CD4-positive, alpha-beta memory T cell (primary cell): ENCODE data around the gene CLHC1. TPM values are rescaled to one million over a fixed set of nuclear protein-coding genes. Genes with fewer than 3 reads are reported as not detected.
"Not testable (repeated sequence)": the region's sequence is repeated elsewhere in the genome, so short reads cannot be mapped to it uniquely, and the experiment has no call there.

ENCODE experiments used
- CTCF ChIA-PET: fragments of 350-600 bp; sonication (Branson Sonifier 250); formaldehyde crosslinking; loops from one replicate; lab custom pipeline; 2021; ENCODE audit warnings: inconsistent platforms; ENCODE audit not compliant: partially characterized antibody; lab: Charles Lee
- POLR2A ChIA-PET: fragments of 350-600 bp; sonication (Branson Sonifier 250); formaldehyde crosslinking; loops from one replicate; lab custom pipeline; 2021; ENCODE audit not compliant: partially characterized antibody; lab: Charles Lee
- DNase-seq, 5 donors: peaks; one replicate each; pipeline versions ENCODE4 v3.0.0 to v3.0.0-alpha.2; 2020 to 2022; ENCODE audit warnings: mixed read lengths in 1 of 5
- H3K27ac ChIP-seq: one replicate; pipeline ENCODE4 v1.7.0; 2013; ENCODE audit warnings: low read depth, low read length
- H3K27me3 ChIP-seq: 2 replicates; pipeline ENCODE4 v1.7.0; 2013; ENCODE audit warnings: mild to moderate bottlenecking, low read length, moderate library complexity; ENCODE audit not compliant: insufficient read depth
- H3K36me3 ChIP-seq: 2 replicates; pipeline ENCODE4 v1.7.0; 2013; ENCODE audit warnings: mild to moderate bottlenecking, low read length, moderate library complexity; ENCODE audit not compliant: insufficient read depth
- H3K4me1 ChIP-seq: 2 replicates; pipeline ENCODE4 v1.7.0; 2013; ENCODE audit warnings: mild to moderate bottlenecking, low read length, moderate library complexity; ENCODE audit not compliant: insufficient read depth
- H3K4me3 ChIP-seq, 2 donors: one replicate each; pipeline ENCODE4 v1.7.0; 2013; ENCODE audit warnings: low read length in 2 of 2, mild to moderate bottlenecking in 1 of 2
- H3K9me3 ChIP-seq, 2 donors: one replicate each; pipeline ENCODE4 v1.7.0; 2013; ENCODE audit warnings: low read length in 2 of 2, control low read depth in 1 of 2; ENCODE audit not compliant: control insufficient read depth in 1 of 2
- H3K27ac Mint-ChIP-seq, 7 donors: one replicate each; pipeline ENCODE4 v1.8.0; 2020 to 2021; ENCODE audit warnings: mixed read lengths in 7 of 7, mild to moderate bottlenecking in 6 of 7, inconsistent platforms in 3 of 7, moderate library complexity in 3 of 7
- H3K27me3 Mint-ChIP-seq, 2 donors: one replicate each; pipeline ENCODE4 v1.8.0; 2020 to 2021; ENCODE audit warnings: mixed read lengths in 2 of 2
- H3K36me3 Mint-ChIP-seq, 2 donors: one replicate each; pipeline ENCODE4 v1.8.0; 2020 to 2021; ENCODE audit warnings: mixed read lengths in 2 of 2, inconsistent platforms in 1 of 2, mild to moderate bottlenecking in 1 of 2
- H3K4me1 Mint-ChIP-seq, 4 donors: one replicate each; pipeline ENCODE4 v1.8.0; 2020 to 2021; ENCODE audit warnings: mixed read lengths in 4 of 4, mild to moderate bottlenecking in 1 of 4
- H3K4me3 Mint-ChIP-seq, 8 donors: one replicate each; pipeline ENCODE4 v1.8.0; 2020 to 2021; ENCODE audit warnings: mixed read lengths in 8 of 8, mild to moderate bottlenecking in 7 of 8, moderate library complexity in 6 of 8, inconsistent platforms in 3 of 8
- H3K9me3 Mint-ChIP-seq, 8 donors: one replicate each; pipeline ENCODE4 v1.8.0; 2020 to 2021; ENCODE audit warnings: mixed read lengths in 8 of 8, mild to moderate bottlenecking in 5 of 8, inconsistent platforms in 3 of 8, moderate library complexity in 1 of 8
- intact Hi-C: fragments of 100-400 bp; cut with micrococcal nuclease; formaldehyde crosslinking; loops from one replicate; pipeline ENCODE4 v1.15.1; 2023
- polyA plus RNA-seq, 2 donors: library from polyadenylated mRNA; unstranded; fragments of 300-500 nt; fragmentation: Illumina TruSeq; gene quantifications; one replicate each; pipeline ENCODE4 v1.2.3, GENCODE V29; 2021
- total RNA-seq, 2 experiments: library from RNA; stranded (reverse); gene quantifications; one replicate each; pipeline ENCODE4 v1.2.3, GENCODE V29; 2021

The CLHC1 gene
- total and polyA plus RNA-seq, 4 experiments from 2014 or later = 1.0 to 14.2 (median 7.5) TPM

DNA sequence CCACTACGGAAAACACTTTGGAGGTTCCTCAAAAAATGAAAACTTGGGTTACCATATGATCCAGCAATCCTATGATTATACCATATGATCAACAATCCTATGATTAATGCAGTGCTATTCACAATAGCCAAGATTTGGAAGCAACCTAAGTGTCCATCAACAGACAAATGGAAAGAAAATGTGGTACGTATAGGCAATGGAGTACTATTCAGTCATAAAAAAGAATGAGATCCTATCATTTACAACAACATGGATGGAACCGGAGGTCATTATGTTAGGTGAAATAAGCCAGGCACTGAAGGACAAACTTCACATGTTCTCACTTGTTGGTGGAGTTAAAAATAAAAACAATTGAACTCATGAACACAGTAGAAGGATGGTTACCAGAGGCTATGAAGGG lies 27.6 kb downstream of the CLHC1 start:
- Mint-ChIP-seq H3K4me1 (no peaks in the 10 kb centered on the region), H3K36me3 (peaks cover 16 to 42% of the 10 kb centered on the region in 2 donors), H3K27ac (no peak overlapping the region), H3K9me3 (peaks cover 4 to 26% (median 17%) of the 10 kb centered on the region in 8 donors), H3K4me3 (no peak overlapping the region), H3K27me3 (no peaks in the 10 kb centered on the region)
- Histone ChIP-seq H3K4me3 (no peak overlapping the region), H3K27me3 (no peaks in the 10 kb centered on the region), H3K36me3 (no peaks in the 10 kb centered on the region), H3K4me1 (no peaks in the 10 kb centered on the region), H3K27ac (no peak overlapping the region), H3K9me3 (no peaks in the 10 kb centered on the region)
- POLR2A ChIA-PET = no interaction called here
- no peak for DNase-seq
- intact Hi-C loops = no loop called here
- CTCF ChIA-PET = no interaction called here

DNA sequence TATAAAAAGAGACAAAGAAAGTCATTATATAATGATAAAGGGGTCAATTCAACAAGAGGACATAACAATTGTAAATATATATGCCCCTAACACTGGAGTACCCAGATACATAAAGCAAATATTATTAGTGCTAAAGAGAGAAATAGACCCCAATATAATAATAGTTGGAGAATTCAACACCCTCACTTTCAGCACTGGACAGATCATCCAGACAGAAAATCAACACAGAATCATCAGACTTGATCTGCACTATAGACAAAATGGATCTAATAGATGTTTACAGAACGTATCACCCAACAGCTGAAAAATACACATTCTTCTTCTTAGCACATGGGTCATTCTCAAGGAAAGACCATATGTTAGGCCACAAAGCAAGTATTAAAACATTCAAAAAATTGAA lies 31.7 kb downstream of the CLHC1 start:
- Mint-ChIP-seq H3K27me3 (no peaks in the 10 kb centered on the region), H3K4me1 (no peaks in the 10 kb centered on the region), H3K9me3 (peaks cover 4 to 32% (median 21%) of the 10 kb centered on the region in 8 donors), H3K36me3 (peaks cover 27 to 59% of the 10 kb centered on the region in 2 donors), H3K4me3 (no peak overlapping the region), H3K27ac (no peak overlapping the region)
- ChIA-PET CTCF (no interaction called here), POLR2A (no interaction called here)
- intact Hi-C loops = no loop called here
- H3K4me1 ChIP-seq = no peaks in the 10 kb centered on the region
- H3K9me3 ChIP-seq = no peaks in the 10 kb centered on the region
- H3K36me3 ChIP-seq = no peaks in the 10 kb centered on the region
- H3K27me3 ChIP-seq = no peaks in the 10 kb centered on the region
- no peak overlapping the region for H3K4me3 ChIP-seq
- no peak overlapping the region for H3K27ac ChIP-seq
- DNase-seq = no peak

DNA sequence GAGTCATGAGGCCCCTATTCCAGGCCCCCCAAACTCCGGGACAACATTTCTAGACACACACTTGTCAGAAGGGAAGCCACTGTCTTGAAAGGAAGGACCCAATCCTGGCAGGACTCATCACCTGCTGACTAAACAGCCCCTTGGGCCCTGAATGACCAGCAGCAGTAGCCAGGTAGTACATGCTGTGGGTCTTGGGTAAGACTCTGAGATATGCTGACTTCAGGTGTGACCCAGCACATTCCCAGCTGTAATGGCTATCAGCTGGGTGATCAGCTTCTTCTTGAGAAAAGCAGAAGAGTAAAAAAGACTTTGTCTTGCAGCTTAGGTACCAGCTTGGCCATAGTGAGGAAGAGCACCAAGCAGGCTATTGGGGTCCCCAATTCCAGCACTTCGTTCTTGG lies 35.6 kb downstream of the CLHC1 start:
- Histone ChIP-seq H3K4me3 (no peak overlapping the region), H3K9me3 (no peaks in the 10 kb centered on the region), H3K27me3 (no peaks in the 10 kb centered on the region), H3K4me1 (no peaks in the 10 kb centered on the region), H3K27ac (no peak overlapping the region), H3K36me3 (no peaks in the 10 kb centered on the region)
- peaks cover 23 to 47% of the 10 kb centered on the region in 2 donors for H3K36me3 Mint-ChIP-seq
- H3K9me3 Mint-ChIP-seq = peaks cover 0 to 31% (median 22%) of the 10 kb centered on the region in 8 donors
- H3K4me1 Mint-ChIP-seq = no peaks in the 10 kb centered on the region
- intact Hi-C loops = no loop called here
- H3K4me3 Mint-ChIP-seq = no peak overlapping the region
- CTCF ChIA-PET = no interaction called here
- DNase-seq = no peak
- POLR2A ChIA-PET = no interaction called here
- no peak overlapping the region for H3K27ac Mint-ChIP-seq
- H3K27me3 Mint-ChIP-seq = no peaks in the 10 kb centered on the region

DNA sequence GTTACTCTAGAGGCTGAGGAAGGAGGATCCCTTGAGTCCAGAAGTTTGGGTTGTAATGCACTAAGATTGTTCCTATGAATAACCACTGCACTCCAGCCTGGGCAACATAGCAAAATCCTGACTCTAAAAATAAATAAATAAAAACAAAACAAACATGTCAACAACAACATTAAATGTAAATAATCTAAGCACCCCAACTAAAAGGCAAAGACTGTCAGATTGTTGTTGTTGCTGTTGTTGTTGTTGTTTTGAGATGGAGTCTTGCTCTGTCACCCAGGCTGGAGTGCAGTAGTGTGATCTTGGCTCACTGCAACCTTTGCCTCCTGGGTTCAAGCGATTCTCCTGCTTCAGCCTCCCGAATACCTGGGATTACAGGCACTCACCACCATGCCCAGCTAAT lies 40.2 kb downstream of the CLHC1 start:
- H3K36me3 ChIP-seq, H3K4me3 Mint-ChIP-seq, intact Hi-C loops, H3K27me3 ChIP-seq, H3K27me3 Mint-ChIP-seq, H3K27ac ChIP-seq, POLR2A ChIA-PET, H3K4me1 Mint-ChIP-seq, H3K4me3 ChIP-seq, H3K27ac Mint-ChIP-seq, H3K4me1 ChIP-seq, DNase-seq, H3K9me3 ChIP-seq: not testable (repeated sequence)
- H3K36me3 Mint-ChIP-seq = peaks cover 12 to 35% of the 10 kb centered on the region in 2 donors
- CTCF ChIA-PET = interaction anchor here (1.1 kb wide), 1 partner anchor 23 kb away, joined by 3 read pairs; no protein-coding TSS in a partner anchor
- H3K9me3 Mint-ChIP-seq = peaks cover 0 to 11% (median 5%) of the 10 kb centered on the region in 8 donors

DNA sequence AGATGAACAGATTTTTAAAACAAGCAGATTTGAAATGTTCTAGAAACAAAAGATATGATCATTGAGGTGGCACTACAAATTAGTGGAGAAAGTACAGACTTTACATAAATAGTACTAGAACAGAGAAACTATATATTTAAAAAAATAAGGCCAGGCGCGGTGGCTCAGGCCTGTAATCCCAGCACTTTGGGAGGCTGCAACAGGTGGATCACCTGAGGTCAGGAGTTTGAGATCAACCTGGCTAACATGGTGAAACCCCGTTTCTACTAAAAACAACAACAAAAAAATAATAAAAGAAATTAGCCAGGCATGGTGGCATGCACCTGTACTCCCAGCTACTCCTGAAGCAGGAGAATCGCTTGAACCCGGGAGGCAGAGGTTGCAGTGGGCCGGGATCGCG lies 45.3 kb downstream of the CLHC1 start:
- H3K4me3 Mint-ChIP-seq, H3K9me3 ChIP-seq, H3K27ac ChIP-seq, H3K4me3 ChIP-seq, POLR2A ChIA-PET, H3K4me1 ChIP-seq, H3K27me3 Mint-ChIP-seq, H3K36me3 ChIP-seq, H3K27me3 ChIP-seq, intact Hi-C loops, H3K4me1 Mint-ChIP-seq, H3K27ac Mint-ChIP-seq, DNase-seq: not testable (repeated sequence)
- H3K9me3 Mint-ChIP-seq = peaks cover 0 to 11% (median 4%) of the 10 kb centered on the region in 8 donors
- CTCF ChIA-PET = interaction anchor here (1.0 to 1.9 kb wide), 3 partner anchors 13 to 174 kb away, joined by 3 to 11 read pairs (median 4); no protein-coding TSS in a partner anchor
- H3K36me3 Mint-ChIP-seq = peaks cover 8 to 29% of the 10 kb centered on the region in 2 donors

DNA sequence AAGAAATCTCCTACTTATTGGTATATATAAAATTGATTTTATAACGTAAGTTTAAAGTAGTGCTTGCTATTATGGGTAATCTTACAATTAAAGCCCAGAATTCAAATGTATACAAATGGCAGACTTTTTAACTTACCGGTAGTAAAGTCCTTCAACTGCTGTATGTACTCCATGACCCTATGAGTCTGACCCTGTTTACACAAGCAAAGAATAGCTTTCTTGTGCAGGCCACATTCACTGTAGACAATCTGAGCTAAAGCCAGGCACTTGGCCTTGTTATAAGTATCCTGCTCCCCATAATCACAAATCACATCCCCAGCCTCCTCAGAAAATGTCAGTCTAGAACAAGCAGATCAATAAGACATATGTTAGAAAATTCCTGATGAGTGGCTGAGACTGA lies 51.7 kb downstream of the CLHC1 start:
- no peak overlapping the region for H3K27ac ChIP-seq
- H3K27me3 ChIP-seq = no peaks in the 10 kb centered on the region
- Mint-ChIP-seq H3K27me3 (no peaks in the 10 kb centered on the region), H3K9me3 (no peaks in the 10 kb centered on the region), H3K4me3 (no peak overlapping the region), H3K27ac (no peak overlapping the region), H3K36me3 (peaks cover 0 to 7% of the 10 kb centered on the region in 2 donors), H3K4me1 (peaks cover 0 to 6% (median 3%) of the 10 kb centered on the region in 4 donors)
- no peaks in the 10 kb centered on the region for H3K36me3 ChIP-seq
- no peaks in the 10 kb centered on the region for H3K9me3 ChIP-seq
- H3K4me1 ChIP-seq = no peaks in the 10 kb centered on the region
- no peak overlapping the region for H3K4me3 ChIP-seq
- CTCF ChIA-PET = interaction anchor here (1.6 to 9.6 kb wide), 2 partner anchors 14 to 132 kb away, joined by 5 to 78 read pairs; no protein-coding TSS in a partner anchor
- intact Hi-C loops = no loop called here
- no peak for DNase-seq
- POLR2A ChIA-PET = no interaction called here

DNA sequence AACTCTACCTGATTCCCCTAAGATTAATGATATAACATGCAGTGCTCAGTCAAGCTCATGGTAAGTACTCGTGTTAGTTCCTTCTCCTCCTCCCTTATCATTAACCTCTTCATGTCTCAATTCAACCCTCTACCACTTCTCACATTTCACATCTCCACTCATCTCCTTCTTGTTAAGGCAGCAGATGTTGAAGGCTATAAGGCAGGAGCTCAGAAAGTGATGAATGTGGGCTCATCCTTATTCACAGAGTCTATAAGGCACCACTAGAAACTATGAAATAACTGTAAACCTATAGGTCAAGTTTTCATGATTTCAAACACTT lies 56.0 kb downstream of the CLHC1 start:
- Mint-ChIP-seq H3K36me3 (no peaks in the 10 kb centered on the region), H3K4me1 (peaks cover 0 to 6% (median 3%) of the 10 kb centered on the region in 4 donors), H3K4me3 (peak overlapping the region in 2 of 8 donors; percentile 0 to 33), H3K27me3 (no peaks in the 10 kb centered on the region), H3K27ac (peak overlapping the region in 4 of 7 donors; percentile 3 to 11 (median 9)), H3K9me3 (no peaks in the 10 kb centered on the region)
- Histone ChIP-seq H3K36me3 (no peaks in the 10 kb centered on the region), H3K4me3 (no peak overlapping the region), H3K27ac (no peak overlapping the region), H3K4me1 (no peaks in the 10 kb centered on the region), H3K27me3 (no peaks in the 10 kb centered on the region), H3K9me3 (no peaks in the 10 kb centered on the region)
- DNase-seq = no peak
- CTCF ChIA-PET = interaction anchor here (0.6 to 9.6 kb wide), 16 partner anchors 9 to 656 kb away, joined by 3 to 79 read pairs (median 5); partner anchors contain the start of gene RTN4
- intact Hi-C loops = loop anchor here (5.0 kb wide), 1 partner anchor 414 kb away; no protein-coding TSS in a partner anchor
- POLR2A ChIA-PET = interaction anchor here (0.7 kb wide), 1 partner anchor 56 kb away, joined by 3 read pairs; the partner anchor contains the start of genes CLHC1 and RPS27A
